Nephron (organoid): Measurements from ENCODE around the gene CIT.
"Not testable (repeated sequence)": the region's sequence is repeated elsewhere in the genome, so short reads cannot be mapped to it uniquely, and the experiment has no call there.

Source experiments
- H3K27ac Mint-ChIP-seq, 3 experiments: 2 replicates each; pipeline ENCODE4 v1.8.0; 2020; ENCODE audit warnings: mixed read lengths in 3 of 3, mild to moderate bottlenecking in 2 of 3, moderate library complexity in 1 of 3
- H3K27me3 Mint-ChIP-seq: 2 replicates; pipeline ENCODE4 v1.8.0; 2021; ENCODE audit warnings: low read depth, mild to moderate bottlenecking, moderate library complexity, mixed read lengths
- H3K36me3 Mint-ChIP-seq: 2 replicates; pipeline ENCODE4 v1.8.0; 2020; ENCODE audit warnings: low read depth, mixed read lengths
- H3K4me1 Mint-ChIP-seq: 2 replicates; pipeline ENCODE4 v1.8.0; 2020; ENCODE audit warnings: mixed read lengths
- H3K4me3 Mint-ChIP-seq, 3 experiments: 2 replicates each; pipeline ENCODE4 v1.8.0; 2020; ENCODE audit warnings: mild to moderate bottlenecking in 3 of 3, mixed read lengths in 3 of 3, moderate library complexity in 2 of 3
- H3K9me3 Mint-ChIP-seq: 2 replicates; pipeline ENCODE4 v1.8.0; 2020; ENCODE audit warnings: mixed read lengths
- CTCF ChIP-seq, 3 experiments: fragments of 200-600 bp; sonication (generic); IDR thresholded peaks; one replicate each; pipeline ENCODE4 v1.5.0; 2021; ENCODE audit warnings: antibody characterized with exemption in 3 of 3; ENCODE audit not compliant: unreplicated experiment in 3 of 3

CIT gene

GRCh38 chr12:119885549-119885948 is 8.4 kb upstream of the CIT start:
- Mint-ChIP-seq H3K9me3 (peaks cover 5% of the 10 kb centered on the region), H3K36me3 (no peaks in the 10 kb centered on the region), H3K4me1 (no peaks in the 10 kb centered on the region), H3K4me3 (no peak overlapping the region), H3K27ac (no peak overlapping the region), H3K27me3 (peaks cover 28% of the 10 kb centered on the region)
- TF ChIP-seq CTCF (IDR thresholded peaks at IDR 0.05; ENCODE audit: unreplicated experiment in 3 of 3) = no peak

GRCh38 chr12:119883791-119884190 is 6.7 kb upstream of the CIT start:
- not testable (repeated sequence) for H3K9me3 Mint-ChIP-seq, H3K4me3 Mint-ChIP-seq, H3K4me1 Mint-ChIP-seq, H3K27ac Mint-ChIP-seq, H3K36me3 Mint-ChIP-seq
- H3K27me3 Mint-ChIP-seq = peaks cover 28% of the 10 kb centered on the region

- Mint-ChIP-seq H3K27ac (no peak overlapping the region), H3K4me1 (no peaks in the 10 kb centered on the region), H3K36me3 (no peaks in the 10 kb centered on the region), H3K9me3 (peaks cover 3% of the 10 kb centered on the region), H3K27me3 (peaks cover 24% of the 10 kb centered on the region), H3K4me3 (no peak overlapping the region)
- TF ChIP-seq CTCF (IDR thresholded peaks at IDR 0.05; ENCODE audit: unreplicated experiment in 3 of 3) = no peak
These were observed 6.1 kb upstream of the CIT start for GRCh38 chr12:119883237-119883636.

GRCh38 chr12:119877639-119877948 is 474 bp upstream of the CIT start:
- Mint-ChIP-seq H3K27me3 (peaks cover 10% of the 10 kb centered on the region), H3K36me3 (no peaks in the 10 kb centered on the region), H3K27ac (no peak overlapping the region), H3K4me3 (peak overlapping the region; percentile 83 to 95 (median 85)), H3K4me1 (peaks cover 14% of the 10 kb centered on the region), H3K9me3 (no peaks in the 10 kb centered on the region)
- TF ChIP-seq CTCF (IDR thresholded peaks at IDR 0.05; ENCODE audit: unreplicated experiment in 3 of 3) = no peak

- Mint-ChIP-seq H3K27me3 (no peaks in the 10 kb centered on the region), H3K36me3 (peaks cover 13% of the 10 kb centered on the region), H3K27ac (no peak overlapping the region), H3K4me1 (no peaks in the 10 kb centered on the region), H3K4me3 (no peak overlapping the region), H3K9me3 (no peaks in the 10 kb centered on the region)
- TF ChIP-seq CTCF (IDR thresholded peaks at IDR 0.05; ENCODE audit: unreplicated experiment in 3 of 3) = no peak
These were observed 6.7 kb downstream of the CIT start for GRCh38 chr12:119870457-119870856.

- Mint-ChIP-seq H3K27me3 (no peaks in the 10 kb centered on the region), H3K4me3 (no peak overlapping the region)
- no peak for TF ChIP-seq CTCF (IDR thresholded peaks at IDR 0.05; ENCODE audit: unreplicated experiment in 3 of 3)
These were observed 7.4 kb downstream of the CIT start for GRCh38 chr12:119869720-119870119.

GRCh38 chr12:119868992-119869391 is 8.1 kb downstream of the CIT start:
- H3K36me3 Mint-ChIP-seq = peaks cover 21% of the 10 kb centered on the region
- no peaks in the 10 kb centered on the region for H3K27me3 Mint-ChIP-seq
- no peaks in the 10 kb centered on the region for H3K9me3 Mint-ChIP-seq
- peak overlapping the region in 1 of 3 experiments; percentile 3 for H3K27ac Mint-ChIP-seq
- no peak for TF ChIP-seq CTCF (IDR thresholded peaks at IDR 0.05; ENCODE audit: unreplicated experiment in 3 of 3)
- no peak overlapping the region for H3K4me3 Mint-ChIP-seq
- no peaks in the 10 kb centered on the region for H3K4me1 Mint-ChIP-seq

More at GRCh38 chr12:119869720-119870119, 7.4 kb downstream of the CIT start:
- Mint-ChIP-seq H3K27ac (no peak overlapping the region), H3K9me3 (no peaks in the 10 kb centered on the region), H3K36me3 (peaks cover 19% of the 10 kb centered on the region), H3K4me1 (no peaks in the 10 kb centered on the region)
